Measurements from ENCODE around the gene IFT20.
A peak's percentile ranks its signal among the peaks of the same experiment; 100 is the strongest.

IFT20 gene

DNA sequence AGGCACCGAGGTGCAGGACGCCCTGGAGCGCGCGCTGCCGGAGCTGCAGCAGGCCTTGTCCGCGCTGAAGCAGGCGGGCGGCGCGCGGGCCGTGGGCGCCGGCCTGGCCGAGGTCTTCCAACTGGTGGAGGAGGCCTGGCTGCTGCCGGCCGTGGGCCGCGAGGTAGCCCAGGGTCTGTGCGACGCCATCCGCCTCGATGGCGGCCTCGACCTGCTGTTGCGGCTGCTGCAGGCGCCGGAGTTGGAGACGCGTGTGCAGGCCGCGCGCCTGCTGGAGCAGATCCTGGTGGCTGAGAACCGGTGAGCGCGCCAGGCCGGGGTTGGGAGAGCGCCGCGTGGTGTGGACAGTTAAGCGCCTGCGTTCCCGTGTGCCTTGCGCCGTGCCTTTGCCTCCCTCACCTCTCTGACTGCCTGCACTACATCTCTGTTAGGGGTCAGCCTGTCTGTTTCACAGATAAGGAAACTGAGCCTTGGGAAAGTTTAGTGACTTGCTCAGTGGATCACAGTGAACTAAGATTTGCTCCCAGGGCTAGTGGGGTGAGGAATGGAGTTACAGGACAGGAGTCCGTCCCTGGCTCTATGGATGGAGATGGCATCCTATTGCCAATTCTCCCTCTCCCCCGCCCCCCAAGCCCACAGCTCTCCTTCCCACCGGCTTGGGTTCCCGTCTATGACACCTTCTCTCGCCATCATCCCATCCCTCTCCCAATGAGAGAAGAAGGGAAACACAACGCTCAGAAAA lies 37.1 kb upstream of the IFT20 start:
- H3K36me3 ChIP-seq (ENCODE audit: insufficient read depth, low read length), result no peaks in the 10 kb centered on the region
- no peak overlapping the region for H3K4me3 ChIP-seq (ENCODE audit: low read length, poor library complexity, severe bottlenecking)
- H3K4me2 ChIP-seq (ENCODE audit: low read depth, low read length, poor library complexity, severe bottlenecking), result no peak overlapping the region

GRCh38 chr17:28371245-28372202 lies 36.3 kb upstream of the IFT20 start, which contains the start of gene SARM1:
SARM1 (plus strand) TSS chr17:28371694; CDS start chr17:28372033, 339 bp downstream.
- Histone ChIP-seq H3K4me1 (ENCODE audit: insufficient read depth, low read length, poor library complexity, severe bottlenecking) (no peaks in the 10 kb centered on the region), H3K9ac (ENCODE audit: low read depth, low read length, poor library complexity, severe bottlenecking) (no peak within 1 kb of the TSS), H2AFZ (ENCODE audit: low read length) (no peak within 1 kb of the TSS; the same call in 1 of the 2 replicates), H3F3A (ENCODE audit: low read depth) (0 out of 2 replicates have a peak, but pooled peaks cover 2% of the 10 kb centered on the region), H3K36me3 (ENCODE audit: insufficient read depth, low read length) (no peaks in the 10 kb centered on the region), H3K27me3 (ENCODE audit: insufficient read depth, low read length, poor library complexity, severe bottlenecking) (no peaks in the 10 kb centered on the region), H3K79me2 (ENCODE audit: insufficient read depth, low read length) (no peaks in the 10 kb centered on the region), H3K4me2 (ENCODE audit: low read depth, low read length, poor library complexity, severe bottlenecking) (peak within 1 kb of the TSS; percentile 29), H3K9me3 (ENCODE audit: insufficient read depth, low read depth, low read length) (no peaks in the 10 kb centered on the region), H3K4me3 (ENCODE audit: low read length, poor library complexity, severe bottlenecking) (peak within 1 kb of the TSS; percentile 26), H4K20me1 (ENCODE audit: insufficient read depth, low read length, poor library complexity, severe bottlenecking) (no peaks in the 10 kb centered on the region), H3K9me2 (replicated peaks; ENCODE audit: low read depth, low read length) (no peaks in the 10 kb centered on the region)
- no peak for TF ChIP-seq EZH2phosphoT487 (IDR thresholded peaks at IDR 0.05; ENCODE audit: borderline replicate concordance)
- TF ChIP-seq, protein P1, sequence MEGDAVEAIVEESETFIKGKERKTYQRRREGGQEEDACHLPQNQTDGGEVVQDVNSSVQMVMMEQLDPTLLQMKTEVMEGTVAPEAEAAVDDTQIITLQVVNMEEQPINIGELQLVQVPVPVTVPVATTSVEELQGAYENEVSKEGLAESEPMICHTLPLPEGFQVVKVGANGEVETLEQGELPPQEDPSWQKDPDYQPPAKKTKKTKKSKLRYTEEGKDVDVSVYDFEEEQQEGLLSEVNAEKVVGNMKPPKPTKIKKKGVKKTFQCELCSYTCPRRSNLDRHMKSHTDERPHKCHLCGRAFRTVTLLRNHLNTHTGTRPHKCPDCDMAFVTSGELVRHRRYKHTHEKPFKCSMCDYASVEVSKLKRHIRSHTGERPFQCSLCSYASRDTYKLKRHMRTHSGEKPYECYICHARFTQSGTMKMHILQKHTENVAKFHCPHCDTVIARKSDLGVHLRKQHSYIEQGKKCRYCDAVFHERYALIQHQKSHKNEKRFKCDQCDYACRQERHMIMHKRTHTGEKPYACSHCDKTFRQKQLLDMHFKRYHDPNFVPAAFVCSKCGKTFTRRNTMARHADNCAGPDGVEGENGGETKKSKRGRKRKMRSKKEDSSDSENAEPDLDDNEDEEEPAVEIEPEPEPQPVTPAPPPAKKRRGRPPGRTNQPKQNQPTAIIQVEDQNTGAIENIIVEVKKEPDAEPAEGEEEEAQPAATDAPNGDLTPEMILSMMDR (conservative IDR thresholded peaks at IDR 0.05; ENCODE audit: low read length), result no peak

More for the DNA sequence above, 37.1 kb upstream of the IFT20 start:
- Histone ChIP-seq H2AFZ (ENCODE audit: low read length) (no peak overlapping the region), H3K9me2 (replicated peaks; ENCODE audit: low read depth, low read length) (no peaks in the 10 kb centered on the region), H4K20me1 (ENCODE audit: insufficient read depth, low read length, poor library complexity, severe bottlenecking) (no peaks in the 10 kb centered on the region), H3F3A (ENCODE audit: low read depth) (0 out of 2 replicates have a peak, but pooled peaks cover 2% of the 10 kb centered on the region), H3K9ac (ENCODE audit: low read depth, low read length, poor library complexity, severe bottlenecking) (no peak overlapping the region), H3K4me1 (ENCODE audit: insufficient read depth, low read length, poor library complexity, severe bottlenecking) (no peaks in the 10 kb centered on the region), H3K79me2 (ENCODE audit: insufficient read depth, low read length) (no peaks in the 10 kb centered on the region), H3K27me3 (ENCODE audit: insufficient read depth, low read length, poor library complexity, severe bottlenecking) (no peaks in the 10 kb centered on the region), H3K9me3 (ENCODE audit: insufficient read depth, low read depth, low read length) (no peaks in the 10 kb centered on the region)
- no peak for TF ChIP-seq EZH2phosphoT487 (IDR thresholded peaks at IDR 0.05; ENCODE audit: borderline replicate concordance)
- TF ChIP-seq, protein P1 (conservative IDR thresholded peaks at IDR 0.05; ENCODE audit: low read length), result no peak

DNA sequence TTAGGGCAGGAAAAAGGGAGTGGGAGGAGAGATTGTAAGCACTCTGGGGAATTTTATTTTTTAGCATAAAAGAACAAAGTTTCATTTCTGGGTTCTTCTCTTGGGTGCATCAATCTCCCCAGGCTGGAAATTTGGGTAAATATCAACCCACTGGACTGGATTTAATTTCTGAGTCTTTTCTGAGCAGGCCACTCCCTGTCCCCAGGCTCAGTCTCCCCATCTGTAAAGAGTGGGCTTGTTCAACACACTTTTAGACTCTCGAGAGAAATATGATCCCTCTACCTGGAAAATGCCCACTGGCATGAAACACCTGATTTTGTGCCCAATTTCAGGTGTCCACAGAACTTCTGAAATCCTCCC lies 35.5 kb upstream of the IFT20 start:
- Histone ChIP-seq H3K27me3 (ENCODE audit: insufficient read depth, low read length, poor library complexity, severe bottlenecking) (no peaks in the 10 kb centered on the region), H3F3A (ENCODE audit: low read depth) (0 out of 2 replicates have a peak, but pooled peaks cover 2% of the 10 kb centered on the region), H4K20me1 (ENCODE audit: insufficient read depth, low read length, poor library complexity, severe bottlenecking) (no peaks in the 10 kb centered on the region), H3K4me3 (ENCODE audit: low read length, poor library complexity, severe bottlenecking) (peak overlapping the region; percentile 26), H3K4me2 (ENCODE audit: low read depth, low read length, poor library complexity, severe bottlenecking) (peak overlapping the region; percentile 29), H3K9ac (ENCODE audit: low read depth, low read length, poor library complexity, severe bottlenecking) (no peak overlapping the region), H3K36me3 (ENCODE audit: insufficient read depth, low read length) (no peaks in the 10 kb centered on the region), H3K79me2 (ENCODE audit: insufficient read depth, low read length) (no peaks in the 10 kb centered on the region), H3K4me1 (ENCODE audit: insufficient read depth, low read length, poor library complexity, severe bottlenecking) (no peaks in the 10 kb centered on the region), H3K9me3 (ENCODE audit: insufficient read depth, low read depth, low read length) (no peaks in the 10 kb centered on the region), H2AFZ (ENCODE audit: low read length) (no peak overlapping the region; the same call in 1 of the 2 replicates), H3K9me2 (replicated peaks; ENCODE audit: low read depth, low read length) (no peaks in the 10 kb centered on the region)
- TF ChIP-seq EZH2phosphoT487 (IDR thresholded peaks at IDR 0.05; ENCODE audit: borderline replicate concordance), result no peak
- TF ChIP-seq, protein P1 (conservative IDR thresholded peaks at IDR 0.05; ENCODE audit: low read length), result no peak
